Neural progenitor cell (in vitro differentiated cells): ENCODE data around the gene PDZD4. TPM values are rescaled to one million over a fixed set of nuclear protein-coding genes. Genes with fewer than 3 reads are reported as not detected.

Experiments
- DNase-seq: peaks from one replicate; pipeline ENCODE4 v3.0.0-alpha.2; 2016; ENCODE audit warnings: low spot score
- H2AFZ ChIP-seq: fragments of 200-600 bp; sonication (generic); replicated peaks from 2 replicates; pipeline ENCODE4 v1.6.1; 2016; ENCODE audit warnings: antibody characterized with exemption
- H3F3A ChIP-seq: fragments of 200-600 bp; sonication (generic); 2 replicates; pipeline ENCODE4 v1.6.1; 2016; ENCODE audit warnings: antibody characterized with exemption, low read depth
- H3K27ac ChIP-seq: fragments of 200-600 bp; sonication (generic); 2 replicates; pipeline ENCODE4 v1.5.1; 2016; ENCODE audit warnings: mild to moderate bottlenecking
- H3K27me3 ChIP-seq: fragments of 200-600 bp; sonication (generic); 2 replicates; pipeline ENCODE4 v1.6.1; 2016; ENCODE audit warnings: mild to moderate bottlenecking, moderate library complexity
- H3K36me3 ChIP-seq: fragments of 200-600 bp; sonication (generic); 2 replicates; pipeline ENCODE4 v1.5.1; 2016
- H3K4me1 ChIP-seq: fragments of 200-600 bp; sonication (generic); 2 replicates; pipeline ENCODE4 v1.6.1; 2016; ENCODE audit warnings: mixed run types
- H3K4me2 ChIP-seq: fragments of 200-600 bp; sonication (generic); 2 replicates; pipeline ENCODE4 v1.6.1; 2016
- H3K4me3 ChIP-seq: fragments of 200-600 bp; sonication (generic); 2 replicates; pipeline ENCODE4 v1.5.1; 2016
- H3K79me2 ChIP-seq: fragments of 200-600 bp; sonication (generic); 2 replicates; pipeline ENCODE4 v1.6.1; 2016; ENCODE audit warnings: low read depth
- H3K9ac ChIP-seq: fragments of 200-600 bp; sonication (generic); 2 replicates; pipeline ENCODE4 v1.6.1; 2016
- H3K9me3 ChIP-seq: fragments of 200-600 bp; sonication (generic); 2 replicates; pipeline ENCODE4 v1.5.1; 2016; ENCODE audit warnings: low read depth
- H4K20me1 ChIP-seq: fragments of 200-600 bp; sonication (generic); 2 replicates; pipeline ENCODE4 v1.6.1; 2016; ENCODE audit warnings: low read depth
- H3K27ac Mint-ChIP-seq: 3 replicates; pipeline ENCODE4 v1.8.0; 2021; ENCODE audit warnings: mixed read lengths
- H3K27me3 Mint-ChIP-seq: 2 replicates; pipeline ENCODE4 v1.8.0; 2022; ENCODE audit warnings: low read depth, mild to moderate bottlenecking, inconsistent platforms, moderate library complexity, mixed read lengths; ENCODE audit not compliant: insufficient read depth
- H3K36me3 Mint-ChIP-seq: 3 replicates; pipeline ENCODE4 v1.8.0; 2021; ENCODE audit warnings: mixed read lengths
- H3K4me1 Mint-ChIP-seq: 3 replicates; pipeline ENCODE4 v1.8.0; 2021; ENCODE audit warnings: mixed read lengths
- H3K4me3 Mint-ChIP-seq: 3 replicates; pipeline ENCODE4 v1.8.0; 2021; ENCODE audit warnings: mild to moderate bottlenecking, moderate library complexity, mixed read lengths
- H3K9me3 Mint-ChIP-seq: 3 replicates; pipeline ENCODE4 v1.8.0; 2020; ENCODE audit warnings: mixed read lengths
- EZH2 ChIP-seq: fragments of 200-600 bp; sonication (generic); IDR thresholded peaks from 2 replicates; pipeline ENCODE4 v1.6.1; 2017; ENCODE audit warnings: antibody characterized with exemption, mild to moderate bottlenecking, moderate library complexity
- EZH2phosphoT487 ChIP-seq: fragments of 200-600 bp; sonication (generic); IDR thresholded peaks from 2 replicates; pipeline ENCODE4 v1.6.1; 2017; ENCODE audit warnings: antibody characterized with exemption
- total RNA-seq: library from RNA; depleted of rRNA; stranded (reverse); fragments of >200 nt; gene quantifications from 2 replicates; pipeline ENCODE4 v1.2.3, GENCODE V29; 2015; ENCODE audit warnings: low replicate concordance
- TF ChIP-seq, protein P1 (sequence below): fragments of 200-600 bp; sonication (generic); IDR thresholded peaks from 2 replicates; pipeline ENCODE4 v1.5.1; 2017; ENCODE audit warnings: antibody characterized with exemption, mild to moderate bottlenecking

The PDZD4 gene
- total RNA-seq, 1 donor from 2014 or later: 1.9 TPM

DNA sequence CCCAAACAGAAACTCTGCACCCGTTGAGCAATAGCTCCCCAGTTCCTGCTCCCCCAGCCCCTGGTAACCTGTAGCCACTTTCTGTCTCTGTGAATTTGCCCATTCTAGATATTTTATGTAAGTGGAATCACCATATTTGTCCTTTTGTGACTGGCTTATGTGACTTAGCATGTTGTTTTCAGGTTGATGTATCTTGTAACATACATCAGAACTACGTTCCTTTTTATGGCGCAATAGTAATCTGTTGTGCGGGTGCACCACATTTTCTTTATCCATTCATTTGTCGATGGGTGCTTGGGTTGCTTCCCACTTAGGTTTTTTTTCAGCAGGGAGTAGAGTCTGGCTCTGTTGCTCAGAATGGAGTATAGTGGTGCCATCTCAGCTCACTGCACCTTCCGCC is 6.6 kb upstream of the PDZD4 start:
- no peak overlapping the region for H3K4me3 Mint-ChIP-seq
- H3K27ac ChIP-seq: no peak overlapping the region
- no peaks in the 10 kb centered on the region for H4K20me1 ChIP-seq
- H3K9ac ChIP-seq: no peak overlapping the region
- H3K4me3 ChIP-seq: no peak overlapping the region
- no peaks in the 10 kb centered on the region for H3K36me3 Mint-ChIP-seq
- no peak overlapping the region for H3K4me2 ChIP-seq
- H3K79me2 ChIP-seq: no peaks in the 10 kb centered on the region
- H3F3A ChIP-seq: no peaks in the 10 kb centered on the region
- H3K9me3 Mint-ChIP-seq: peaks cover 28% of the 10 kb centered on the region
- H3K27me3 Mint-ChIP-seq: peaks cover 2% of the 10 kb centered on the region
- no peak for DNase-seq
- H3K27me3 ChIP-seq: peaks cover 22% of the 10 kb centered on the region
- H3K4me1 Mint-ChIP-seq: no peaks in the 10 kb centered on the region
- H3K36me3 ChIP-seq: no peaks in the 10 kb centered on the region
- TF ChIP-seq, protein P1, sequence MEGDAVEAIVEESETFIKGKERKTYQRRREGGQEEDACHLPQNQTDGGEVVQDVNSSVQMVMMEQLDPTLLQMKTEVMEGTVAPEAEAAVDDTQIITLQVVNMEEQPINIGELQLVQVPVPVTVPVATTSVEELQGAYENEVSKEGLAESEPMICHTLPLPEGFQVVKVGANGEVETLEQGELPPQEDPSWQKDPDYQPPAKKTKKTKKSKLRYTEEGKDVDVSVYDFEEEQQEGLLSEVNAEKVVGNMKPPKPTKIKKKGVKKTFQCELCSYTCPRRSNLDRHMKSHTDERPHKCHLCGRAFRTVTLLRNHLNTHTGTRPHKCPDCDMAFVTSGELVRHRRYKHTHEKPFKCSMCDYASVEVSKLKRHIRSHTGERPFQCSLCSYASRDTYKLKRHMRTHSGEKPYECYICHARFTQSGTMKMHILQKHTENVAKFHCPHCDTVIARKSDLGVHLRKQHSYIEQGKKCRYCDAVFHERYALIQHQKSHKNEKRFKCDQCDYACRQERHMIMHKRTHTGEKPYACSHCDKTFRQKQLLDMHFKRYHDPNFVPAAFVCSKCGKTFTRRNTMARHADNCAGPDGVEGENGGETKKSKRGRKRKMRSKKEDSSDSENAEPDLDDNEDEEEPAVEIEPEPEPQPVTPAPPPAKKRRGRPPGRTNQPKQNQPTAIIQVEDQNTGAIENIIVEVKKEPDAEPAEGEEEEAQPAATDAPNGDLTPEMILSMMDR: no peak
- no peak for TF ChIP-seq EZH2phosphoT487
- no peak for TF ChIP-seq EZH2
- H3K9me3 ChIP-seq: no peaks in the 10 kb centered on the region
- H3K4me1 ChIP-seq: no peaks in the 10 kb centered on the region
- H3K27ac Mint-ChIP-seq: no peak overlapping the region
- no peak overlapping the region for H2AFZ ChIP-seq

DNA sequence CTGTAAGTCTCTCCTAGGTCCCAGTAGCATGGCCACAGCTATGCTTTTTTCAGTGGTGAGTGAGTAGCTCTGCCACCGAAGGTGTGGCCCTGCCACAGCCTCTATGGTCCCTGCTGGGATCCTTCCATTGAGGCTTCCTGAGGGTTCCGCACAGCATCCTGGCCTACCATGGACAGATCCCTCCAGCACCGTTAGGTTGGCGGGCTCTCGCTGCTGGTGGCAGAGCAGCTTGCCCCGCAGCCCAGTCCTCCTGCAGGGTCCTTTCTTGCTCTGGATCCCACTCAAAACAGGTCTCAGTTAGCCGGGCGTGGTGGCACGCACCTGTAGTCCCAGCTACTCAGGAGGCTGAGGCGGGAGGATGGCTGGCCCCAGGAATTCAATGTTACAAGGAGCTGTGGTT is 2.4 kb upstream of the PDZD4 start:
- H2AFZ ChIP-seq: no peak overlapping the region
- no peaks in the 10 kb centered on the region for H3K9me3 ChIP-seq
- H3K36me3 ChIP-seq: no peaks in the 10 kb centered on the region
- H3K4me2 ChIP-seq: no peak overlapping the region
- Mint-ChIP-seq H3K9me3 (peaks cover 28% of the 10 kb centered on the region), H3K27ac (no peak overlapping the region), H3K4me1 (peaks cover under 1% of the 10 kb centered on the region), H3K27me3 (peaks cover 6% of the 10 kb centered on the region), H3K36me3 (peaks cover under 1% of the 10 kb centered on the region), H3K4me3 (no peak overlapping the region)
- peaks cover 8% of the 10 kb centered on the region for H4K20me1 ChIP-seq
- H3K79me2 ChIP-seq: no peaks in the 10 kb centered on the region
- DNase-seq: peak; percentile 37
- TF ChIP-seq, protein P1: no peak
- TF ChIP-seq EZH2: no peak
- no peak for TF ChIP-seq EZH2phosphoT487
- no peaks in the 10 kb centered on the region for H3K4me1 ChIP-seq
- H3K4me3 ChIP-seq: no peak overlapping the region
- peaks cover 15% of the 10 kb centered on the region for H3F3A ChIP-seq
- peaks cover 49% of the 10 kb centered on the region for H3K27me3 ChIP-seq
- H3K9ac ChIP-seq: no peak overlapping the region
- H3K27ac ChIP-seq: no peak overlapping the region

DNA sequence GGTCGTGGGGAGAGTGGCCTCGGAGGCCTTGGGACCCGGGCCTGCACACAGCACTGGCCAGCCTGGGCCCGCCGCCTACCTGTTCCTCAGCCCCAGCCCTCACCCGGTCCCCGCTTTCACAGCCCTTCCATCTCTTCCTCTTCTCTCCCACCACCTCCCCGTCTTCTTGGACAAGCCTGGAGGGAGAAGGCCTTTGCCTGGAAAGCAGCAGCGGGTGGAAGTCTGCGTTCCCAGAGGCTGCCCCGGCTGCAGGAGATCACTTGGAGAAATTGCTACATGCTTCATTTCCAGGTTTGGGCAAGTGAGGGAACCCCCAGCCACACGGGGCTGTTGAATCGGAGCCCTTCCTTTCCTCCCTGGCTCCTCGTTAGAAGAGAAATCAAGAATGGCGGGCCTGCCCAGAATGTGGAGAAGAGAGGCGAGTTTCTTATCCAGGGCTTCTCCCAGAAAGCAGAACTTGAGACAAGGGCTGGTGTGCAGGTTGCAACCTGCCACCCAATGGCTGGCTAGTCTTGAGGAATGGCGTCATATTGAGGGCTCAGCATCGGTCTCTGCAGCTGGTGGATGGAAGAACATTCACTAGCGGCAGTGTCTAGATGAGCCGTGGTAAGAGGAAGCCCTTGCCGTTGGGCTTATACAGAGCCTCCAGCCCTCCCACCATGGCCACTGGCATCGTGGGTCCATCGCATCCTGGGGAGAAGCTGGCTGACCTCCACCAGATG is 1.2 kb upstream of the PDZD4 start:
- Mint-ChIP-seq H3K4me1 (peaks cover 4% of the 10 kb centered on the region), H3K4me3 (peak overlapping the region; percentile 78), H3K36me3 (peaks cover 5% of the 10 kb centered on the region), H3K27ac (no peak overlapping the region), H3K27me3 (peaks cover 10% of the 10 kb centered on the region), H3K9me3 (peaks cover 29% of the 10 kb centered on the region)
- no peaks in the 10 kb centered on the region for H3K36me3 ChIP-seq
- peaks cover 16% of the 10 kb centered on the region for H3F3A ChIP-seq
- H3K9me3 ChIP-seq: no peaks in the 10 kb centered on the region
- peaks cover 60% of the 10 kb centered on the region for H3K27me3 ChIP-seq
- DNase-seq: no peak
- no peaks in the 10 kb centered on the region for H3K4me1 ChIP-seq
- peak overlapping the region; percentile 72 for H3K4me2 ChIP-seq
- H3K9ac ChIP-seq: no peak overlapping the region
- TF ChIP-seq, protein P1: no peak
- TF ChIP-seq EZH2phosphoT487 (no peak), EZH2 (no peak)
- H4K20me1 ChIP-seq: peaks cover 8% of the 10 kb centered on the region
- H3K4me3 ChIP-seq: peak overlapping the region; percentile 31
- H3K27ac ChIP-seq: no peak overlapping the region
- H3K79me2 ChIP-seq: no peaks in the 10 kb centered on the region
- H2AFZ ChIP-seq: no peak overlapping the region
